Calu3 (cell line): ENCODE measurements around the gene GTF2IRD2. TPM values are rescaled to one million over a fixed set of nuclear protein-coding genes. Genes with fewer than 3 reads are reported as not detected.
"Not testable (repeated sequence)": the region's sequence is repeated elsewhere in the genome, so short reads cannot be mapped to it uniquely, and the experiment has no call there.

Experiments used
- BruUV-seq: library from RNA; stranded (reverse); fragments of 400-500 nt; replicated peaks from 2 replicates; lab custom pipeline; 2021; lab: Mats Ljungman, UMichigan
- CTCF ChIA-PET: fragments of 300-600 bp; sonication (Branson Sonifier 250); formaldehyde crosslinking; loops from one replicate; lab custom pipeline; 2022; ENCODE audit warnings: antibody characterized with exemption; lab: Charles Lee
- DNase-seq: peaks from one replicate; pipeline ENCODE4 v3.0.0; 2022
- H3K27ac Mint-ChIP-seq: one replicate; pipeline ENCODE4 v1.8.0; 2022; ENCODE audit warnings: mixed read lengths; ENCODE audit not compliant: unreplicated experiment
- H3K27me3 Mint-ChIP-seq: one replicate; pipeline ENCODE4 v1.8.0; 2022; ENCODE audit warnings: mixed read lengths; ENCODE audit not compliant: unreplicated experiment
- H3K36me3 Mint-ChIP-seq: one replicate; pipeline ENCODE4 v1.8.0; 2022; ENCODE audit warnings: mild to moderate bottlenecking, moderate library complexity, mixed read lengths; ENCODE audit not compliant: insufficient read depth, unreplicated experiment
- H3K4me1 Mint-ChIP-seq: one replicate; pipeline ENCODE4 v1.8.0; 2022; ENCODE audit warnings: mild to moderate bottlenecking, low read depth, mixed read lengths; ENCODE audit not compliant: unreplicated experiment
- H3K4me3 Mint-ChIP-seq: one replicate; pipeline ENCODE4 v1.8.0; 2022; ENCODE audit warnings: mild to moderate bottlenecking, low read depth, moderate library complexity, mixed read lengths; ENCODE audit not compliant: unreplicated experiment
- H3K9me3 Mint-ChIP-seq: one replicate; pipeline ENCODE4 v1.8.0; 2022; ENCODE audit warnings: low read depth, mixed read lengths; ENCODE audit not compliant: unreplicated experiment
- intact Hi-C: fragments of 100-400 bp; cut with micrococcal nuclease; formaldehyde crosslinking; loops from one replicate; pipeline ENCODE4 v1.10.0; 2022; ENCODE audit not compliant: unreplicated experiment
- total RNA-seq: library from RNA; stranded (reverse); gene quantifications from 2 replicates; pipeline ENCODE4 v1.2.3, GENCODE V29; 2022

Gene GTF2IRD2
- total RNA-seq, 1 experiment from 2014 or later, result 9.0 TPM

DNA sequence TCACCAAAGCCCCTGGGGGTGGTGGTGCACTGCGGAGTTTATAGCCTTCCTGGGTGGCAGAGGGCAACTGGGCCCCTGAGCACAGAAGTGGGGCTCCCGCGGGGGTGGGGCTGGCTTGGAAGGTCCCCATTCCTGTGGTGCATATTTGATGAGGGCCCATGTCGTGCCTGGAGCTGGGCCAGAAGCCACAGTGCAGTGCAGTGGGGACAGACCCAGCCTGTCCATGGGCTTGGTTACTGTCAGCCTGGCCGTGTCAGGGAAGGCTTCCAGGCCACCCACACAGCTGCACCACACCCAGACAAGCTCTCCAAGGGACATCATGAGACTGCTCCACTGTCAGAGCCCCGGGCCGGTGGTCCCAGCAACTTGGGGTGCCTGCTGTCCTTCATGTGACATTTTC, 84.9 kb downstream of the GTF2IRD2 start:
- H3K4me3 Mint-ChIP-seq, H3K36me3 Mint-ChIP-seq, DNase-seq, CTCF ChIA-PET, H3K27me3 Mint-ChIP-seq, intact Hi-C loops, H3K4me1 Mint-ChIP-seq, BruUV-seq, H3K27ac Mint-ChIP-seq, H3K9me3 Mint-ChIP-seq: not testable (repeated sequence)

DNA sequence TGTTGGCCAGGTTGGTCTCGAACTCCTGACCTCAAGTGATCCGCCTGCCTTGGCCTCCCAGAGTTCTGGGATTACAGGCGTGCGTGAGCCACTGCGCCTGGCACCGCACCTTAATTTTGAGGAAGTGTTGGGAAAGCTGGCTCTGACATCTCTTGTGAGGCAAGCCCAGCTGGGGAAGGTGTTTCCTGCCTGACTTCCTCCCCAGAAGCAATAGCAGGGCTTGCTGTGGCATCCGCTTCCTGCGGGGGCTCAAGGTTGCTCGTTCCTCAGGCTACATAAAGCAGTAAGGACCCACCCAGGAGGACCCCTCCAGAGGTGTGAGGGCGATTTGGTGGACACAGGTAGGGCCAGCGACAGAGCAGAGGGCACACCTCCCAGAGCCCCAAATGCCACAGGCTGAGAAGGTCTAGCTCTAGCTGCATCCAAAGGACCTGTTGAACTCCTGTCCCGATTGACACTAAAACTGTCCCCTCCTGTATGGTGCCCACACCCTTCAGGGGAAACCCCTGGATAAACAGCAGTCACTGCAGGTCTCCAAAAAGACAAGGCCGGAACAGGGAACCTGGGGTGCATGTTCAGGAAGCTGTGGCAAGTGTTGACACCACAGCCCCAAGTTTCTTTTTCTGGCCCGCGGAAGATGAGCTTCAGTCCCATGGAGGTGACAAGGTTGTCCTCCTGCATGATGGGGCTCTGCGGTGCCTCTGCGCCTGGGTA, 86.0 kb downstream of the GTF2IRD2 start:
- intact Hi-C loops, CTCF ChIA-PET, H3K4me1 Mint-ChIP-seq, H3K4me3 Mint-ChIP-seq, H3K36me3 Mint-ChIP-seq, BruUV-seq, H3K27me3 Mint-ChIP-seq, DNase-seq, H3K27ac Mint-ChIP-seq, H3K9me3 Mint-ChIP-seq: not testable (repeated sequence)

- BruUV-seq, H3K9me3 Mint-ChIP-seq, H3K27ac Mint-ChIP-seq, DNase-seq, H3K27me3 Mint-ChIP-seq, H3K36me3 Mint-ChIP-seq, CTCF ChIA-PET, H3K4me1 Mint-ChIP-seq, intact Hi-C loops, H3K4me3 Mint-ChIP-seq: not testable (repeated sequence)
These were observed 92.4 kb downstream of the GTF2IRD2 start for GRCh38 chr7:74758982-74759381.

GRCh38 chr7:74758268-74758667, 93.1 kb downstream of the GTF2IRD2 start:
- CTCF ChIA-PET, H3K9me3 Mint-ChIP-seq, intact Hi-C loops, DNase-seq, H3K4me3 Mint-ChIP-seq, H3K27me3 Mint-ChIP-seq, H3K4me1 Mint-ChIP-seq, BruUV-seq, H3K36me3 Mint-ChIP-seq, H3K27ac Mint-ChIP-seq: not testable (repeated sequence)

GRCh38 chr7:74756673-74757072, 94.7 kb downstream of the GTF2IRD2 start:
- H3K27me3 Mint-ChIP-seq, DNase-seq, H3K36me3 Mint-ChIP-seq, CTCF ChIA-PET, H3K4me3 Mint-ChIP-seq, H3K9me3 Mint-ChIP-seq, BruUV-seq, H3K27ac Mint-ChIP-seq, intact Hi-C loops, H3K4me1 Mint-ChIP-seq: not testable (repeated sequence)

DNA sequence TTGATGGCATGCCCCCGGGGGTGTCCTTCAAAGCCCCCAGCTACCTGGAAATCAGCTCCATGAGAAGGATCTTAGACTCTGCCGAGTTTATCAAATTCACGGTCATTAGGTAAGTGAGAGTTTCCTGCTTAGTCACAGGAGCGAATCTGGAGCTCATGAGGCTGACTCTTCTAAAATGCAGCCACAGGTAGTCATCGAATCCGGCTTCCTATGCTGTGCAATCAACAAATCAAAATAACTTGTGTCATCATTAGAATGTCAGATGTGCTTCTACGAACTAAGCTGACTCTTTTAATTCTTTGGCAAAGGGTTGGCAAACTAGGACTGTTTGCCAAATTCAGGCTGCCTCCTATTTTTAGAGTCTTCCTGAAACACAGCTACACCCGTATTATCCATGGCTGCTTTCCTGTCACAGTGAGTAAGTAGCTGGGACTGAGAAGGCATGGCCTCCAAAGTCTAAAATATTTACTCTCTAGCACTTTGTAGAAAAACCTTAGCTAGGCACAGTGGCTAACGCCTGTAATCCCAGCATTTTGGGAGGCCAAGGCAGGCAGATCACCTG, 97.4 kb downstream of the GTF2IRD2 start:
- DNase-seq, H3K36me3 Mint-ChIP-seq, H3K27me3 Mint-ChIP-seq, H3K27ac Mint-ChIP-seq, H3K9me3 Mint-ChIP-seq, H3K4me1 Mint-ChIP-seq, BruUV-seq, H3K4me3 Mint-ChIP-seq, intact Hi-C loops, CTCF ChIA-PET: not testable (repeated sequence)

Other genes with a start within 250 kb of the GTF2IRD2 start
- 175 and 177 TPM in 2 replicates for gene GTF2I, start 193.9 kb downstream of the GTF2IRD2 start, total RNA-seq
- 0.51 TPM in 1 of 2 replicates, not detected in the other for gene NCF1, start 77.6 kb downstream of the GTF2IRD2 start, total RNA-seq
- gene CASTOR2, start 113.1 kb upstream of the GTF2IRD2 start, total RNA-seq, result 5.1 and 5.5 TPM in 2 replicates
- 27.7 and 28.0 TPM in 2 replicates for gene RCC1L, start 222.2 kb upstream of the GTF2IRD2 start, total RNA-seq
- gene GTF2IRD2B, start 241.0 kb upstream of the GTF2IRD2 start, total RNA-seq, result 21.3 and 23.4 TPM in 2 replicates